ENCODE measurements around the gene ROBO4. TPM values are rescaled to one million over a fixed set of nuclear protein-coding genes. Genes with fewer than 3 reads are reported as not detected.

Gene ROBO4
- total RNA-seq, 1 donor from 2014 or later, result 27.6 TPM

Other genes with a start within 250 kb of the ROBO4 start
- gene SIAE, start 224.1 kb downstream of the ROBO4 start, total RNA-seq, result 77.7 TPM
- gene SPA17, start 224.0 kb downstream of the ROBO4 start, total RNA-seq, result 1.2 TPM
- 4.1 TPM for gene NRGN, start 157.9 kb downstream of the ROBO4 start, total RNA-seq
- 1.1 TPM for gene VSIG2, start 145.6 kb downstream of the ROBO4 start, total RNA-seq
- gene ESAM, start 135.6 kb downstream of the ROBO4 start, total RNA-seq, result 40.5 TPM
- gene MSANTD2, start 97.5 kb downstream of the ROBO4 start, total RNA-seq, result 3.4 TPM
- gene ROBO3, start 32.4 kb downstream of the ROBO4 start, total RNA-seq, result 4.5 TPM
- gene HEPN1, start 21.4 kb upstream of the ROBO4 start, total RNA-seq, result not detected
- gene HEPACAM, start 38.2 kb upstream of the ROBO4 start, total RNA-seq, result 0.62 TPM
- 0.25 TPM for gene CCDC15, start 56.3 kb upstream of the ROBO4 start, total RNA-seq
- 3.5 TPM for gene SLC37A2, start 165.4 kb upstream of the ROBO4 start, total RNA-seq
- gene TMEM218, start 213.8 kb upstream of the ROBO4 start, total RNA-seq, result 7.9 TPM

All from left ventricle myocardium superior (tissue), 1 donor.